Measurements from ENCODE around the gene SMAD5. TPM values are rescaled to one million over a fixed set of nuclear protein-coding genes. Genes with fewer than 3 reads are reported as not detected.

Gene SMAD5
- total RNA-seq, 4 donors from 2014 or later = 41.1 to 55.6 (median 43.7) TPM

DNA sequence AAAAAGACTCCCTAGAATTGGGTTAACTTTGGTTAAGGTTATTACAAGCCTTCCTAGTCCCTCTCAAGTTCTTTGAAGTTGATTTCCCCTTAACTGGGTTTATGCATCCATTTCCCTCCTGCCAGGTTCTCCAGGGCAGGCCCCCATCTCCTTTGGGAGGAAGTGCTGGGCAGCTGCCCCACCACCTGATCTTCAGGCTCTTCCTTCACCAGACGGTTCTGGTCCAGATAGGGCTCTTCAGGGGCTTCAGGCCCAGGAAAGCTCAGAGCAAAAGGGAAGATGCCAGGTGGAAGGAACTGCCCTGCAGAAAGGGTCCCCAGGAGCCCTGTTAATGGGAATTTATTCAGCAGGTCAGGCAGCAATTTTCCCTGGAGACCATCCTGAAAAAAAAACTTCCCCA, 58.3 kb downstream of the SMAD5 start:
- TF ChIP-seq, protein P1, sequence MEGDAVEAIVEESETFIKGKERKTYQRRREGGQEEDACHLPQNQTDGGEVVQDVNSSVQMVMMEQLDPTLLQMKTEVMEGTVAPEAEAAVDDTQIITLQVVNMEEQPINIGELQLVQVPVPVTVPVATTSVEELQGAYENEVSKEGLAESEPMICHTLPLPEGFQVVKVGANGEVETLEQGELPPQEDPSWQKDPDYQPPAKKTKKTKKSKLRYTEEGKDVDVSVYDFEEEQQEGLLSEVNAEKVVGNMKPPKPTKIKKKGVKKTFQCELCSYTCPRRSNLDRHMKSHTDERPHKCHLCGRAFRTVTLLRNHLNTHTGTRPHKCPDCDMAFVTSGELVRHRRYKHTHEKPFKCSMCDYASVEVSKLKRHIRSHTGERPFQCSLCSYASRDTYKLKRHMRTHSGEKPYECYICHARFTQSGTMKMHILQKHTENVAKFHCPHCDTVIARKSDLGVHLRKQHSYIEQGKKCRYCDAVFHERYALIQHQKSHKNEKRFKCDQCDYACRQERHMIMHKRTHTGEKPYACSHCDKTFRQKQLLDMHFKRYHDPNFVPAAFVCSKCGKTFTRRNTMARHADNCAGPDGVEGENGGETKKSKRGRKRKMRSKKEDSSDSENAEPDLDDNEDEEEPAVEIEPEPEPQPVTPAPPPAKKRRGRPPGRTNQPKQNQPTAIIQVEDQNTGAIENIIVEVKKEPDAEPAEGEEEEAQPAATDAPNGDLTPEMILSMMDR (IDR thresholded peaks at IDR 0.05; ENCODE audit: low read depth) = no peak

DNA sequence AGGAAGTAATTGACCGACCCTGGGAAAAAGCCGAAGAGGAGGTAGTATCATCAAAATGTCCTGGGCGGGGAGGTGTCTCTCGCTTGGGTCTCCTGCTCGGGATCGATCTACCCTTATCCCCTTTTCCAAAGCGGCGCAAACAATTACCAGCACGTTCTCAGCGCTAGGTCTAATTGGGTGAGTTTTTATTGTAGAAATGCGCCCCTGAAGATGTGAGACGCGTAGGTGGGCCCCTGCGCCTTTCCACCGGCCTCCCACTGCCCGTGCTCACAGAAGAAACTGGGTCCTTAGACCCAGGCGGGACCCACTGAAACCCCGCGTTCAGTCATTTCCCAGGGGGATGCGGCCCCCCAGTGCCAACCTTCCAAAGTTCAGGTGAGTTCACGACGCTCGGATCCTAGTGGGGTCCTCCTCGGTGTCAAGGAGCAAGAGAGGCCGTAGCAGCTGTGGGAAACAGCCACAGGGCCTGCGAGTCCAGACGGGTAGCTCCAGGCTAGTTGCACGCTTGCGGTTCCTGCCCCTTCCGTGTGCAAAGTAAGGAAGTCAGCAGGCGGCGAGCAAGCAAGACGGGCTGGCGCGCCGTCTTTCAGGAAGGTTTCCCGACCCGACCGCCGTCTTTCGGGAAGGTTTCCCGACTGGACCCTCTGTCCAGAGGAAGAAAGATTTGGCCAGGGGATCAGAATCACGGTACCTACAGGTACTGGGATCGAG, 58.8 kb downstream of the SMAD5 start:
- TF ChIP-seq, protein P1 (IDR thresholded peaks at IDR 0.05; ENCODE audit: low read depth) = no peak

DNA sequence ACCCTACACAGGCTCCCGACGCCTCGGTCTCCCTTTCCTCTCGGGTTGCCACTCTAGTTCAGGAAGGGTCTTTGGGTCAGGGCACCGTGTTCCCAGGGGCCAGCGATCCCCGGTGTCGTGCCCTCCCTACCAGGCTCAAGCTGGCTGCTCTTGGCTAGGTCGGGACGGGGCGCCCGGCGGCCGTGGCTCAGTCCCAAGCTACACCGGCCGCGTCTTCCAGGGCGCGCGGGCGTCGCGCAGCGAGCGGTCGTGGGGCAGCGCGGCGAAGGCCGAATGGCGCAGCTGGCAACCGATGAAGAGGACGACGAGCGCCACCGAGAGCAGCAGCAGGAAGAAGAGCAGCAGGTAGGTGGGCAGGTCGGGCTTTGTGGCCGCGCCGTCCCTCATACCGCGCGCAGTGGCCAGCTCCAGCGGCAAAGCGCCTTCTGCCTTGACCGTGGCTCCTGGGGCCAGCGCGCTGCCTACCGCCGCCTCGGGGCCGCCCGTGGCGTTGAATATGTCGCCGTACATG, 59.4 kb downstream of the SMAD5 start:
- TF ChIP-seq, protein P1 (IDR thresholded peaks at IDR 0.05; ENCODE audit: low read depth) = no peak

DNA sequence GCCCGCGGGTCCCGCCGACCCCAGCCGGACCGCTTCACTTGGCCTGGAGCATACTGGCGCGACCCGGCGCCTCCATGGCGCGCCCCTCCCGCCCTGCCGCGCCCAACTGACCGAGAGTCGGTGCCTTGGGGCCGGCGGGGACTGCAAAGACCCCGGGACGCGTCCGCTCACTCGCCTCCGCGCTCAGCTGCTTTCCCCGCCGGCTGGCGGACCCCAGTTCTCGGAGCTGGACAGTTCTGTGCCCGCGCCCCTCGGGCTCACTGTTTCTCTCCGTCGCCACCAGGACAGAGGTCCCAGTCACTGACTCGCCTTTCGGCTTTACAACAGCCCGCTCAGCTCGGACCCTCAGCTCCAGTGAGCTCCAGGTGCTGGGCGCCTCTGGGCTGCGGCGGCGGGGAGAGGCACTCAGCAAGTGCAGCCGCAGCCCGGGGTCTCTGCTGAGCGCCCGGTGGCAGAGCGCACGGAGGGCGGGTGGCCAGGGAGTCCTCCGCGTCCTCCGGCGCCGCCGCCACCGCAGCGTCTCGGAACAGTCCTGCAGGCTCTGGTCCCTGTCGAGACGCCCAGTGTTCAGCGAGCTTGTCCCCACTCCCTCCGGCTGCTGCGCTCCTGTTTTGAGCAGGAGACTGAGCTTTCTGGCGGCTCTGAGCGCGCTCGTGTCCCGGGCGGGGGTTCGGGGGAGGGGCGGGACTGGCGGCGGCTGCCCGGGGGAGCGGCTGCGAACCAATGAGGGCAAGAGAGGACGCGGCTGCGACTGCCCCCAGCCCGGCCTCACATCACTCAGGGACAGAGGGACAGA, 60.1 kb downstream of the SMAD5 start, which contains the start of gene SMIM32:
TSS of gene SMIM32 (minus strand) at position 637 of the 796 bp plus-strand sequence. CDS start 638 bp downstream, outside the sequence.
- TF ChIP-seq, protein P1 (IDR thresholded peaks at IDR 0.05; ENCODE audit: low read depth) = no peak

DNA sequence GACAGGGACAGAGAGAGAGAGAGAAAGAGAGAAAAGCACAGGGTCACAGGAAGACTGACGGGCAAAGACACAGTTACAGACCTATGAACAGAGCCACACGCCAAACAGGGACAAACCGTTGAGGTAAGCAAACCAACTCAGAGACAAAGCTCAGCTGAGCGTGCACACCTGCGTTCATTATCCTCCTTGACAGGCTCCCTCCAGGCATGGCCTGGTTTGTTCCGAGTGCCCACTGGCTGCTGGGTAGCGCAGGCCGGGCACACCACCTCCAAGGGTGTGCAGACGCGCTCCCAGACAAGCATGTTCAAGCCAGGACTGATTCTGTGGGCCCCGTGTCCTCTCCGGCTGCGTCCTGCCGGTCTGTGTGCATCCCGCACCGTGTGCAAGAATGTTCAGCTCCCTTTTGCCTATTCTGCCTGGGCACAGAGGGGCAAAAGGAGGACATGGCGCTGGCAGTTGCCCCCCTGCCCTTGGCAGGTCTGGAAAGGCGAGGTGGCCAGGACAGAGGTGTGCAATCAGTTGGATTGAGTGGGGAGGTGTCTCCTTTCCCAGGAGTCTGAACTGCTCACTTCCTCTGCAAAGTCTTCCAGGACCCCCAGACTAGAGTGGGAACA, 60.8 kb downstream of the SMAD5 start:
- TF ChIP-seq, protein P1 (IDR thresholded peaks at IDR 0.05; ENCODE audit: low read depth) = no peak

DNA sequence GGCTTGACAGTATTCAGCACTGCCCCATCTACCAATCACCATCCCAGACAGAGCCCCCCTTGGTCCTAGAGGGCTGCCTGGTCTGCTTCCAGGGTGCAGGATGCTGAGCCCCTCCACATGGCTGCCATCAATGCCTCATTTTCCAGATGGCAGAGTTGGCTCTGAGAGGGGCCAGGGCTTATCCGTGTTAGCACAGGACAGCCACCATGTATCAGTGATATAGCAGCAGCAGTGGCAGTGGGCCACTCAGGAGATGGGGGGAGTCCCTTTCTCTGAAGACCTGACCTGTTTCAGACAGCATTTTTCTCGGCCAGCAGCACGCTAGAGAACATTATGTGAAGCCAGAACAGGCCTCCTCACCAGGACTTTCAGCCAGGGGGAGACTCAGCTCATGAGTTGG, 61.9 kb downstream of the SMAD5 start:
- TF ChIP-seq, protein P1 (IDR thresholded peaks at IDR 0.05; ENCODE audit: low read depth) = no peak
